ENCODE measurements around the gene CCDC85B.

GRCh38 chr11:65900899-65901180 is 10.4 kb downstream of the CCDC85B start:
- TF ChIP-seq, protein P1, sequence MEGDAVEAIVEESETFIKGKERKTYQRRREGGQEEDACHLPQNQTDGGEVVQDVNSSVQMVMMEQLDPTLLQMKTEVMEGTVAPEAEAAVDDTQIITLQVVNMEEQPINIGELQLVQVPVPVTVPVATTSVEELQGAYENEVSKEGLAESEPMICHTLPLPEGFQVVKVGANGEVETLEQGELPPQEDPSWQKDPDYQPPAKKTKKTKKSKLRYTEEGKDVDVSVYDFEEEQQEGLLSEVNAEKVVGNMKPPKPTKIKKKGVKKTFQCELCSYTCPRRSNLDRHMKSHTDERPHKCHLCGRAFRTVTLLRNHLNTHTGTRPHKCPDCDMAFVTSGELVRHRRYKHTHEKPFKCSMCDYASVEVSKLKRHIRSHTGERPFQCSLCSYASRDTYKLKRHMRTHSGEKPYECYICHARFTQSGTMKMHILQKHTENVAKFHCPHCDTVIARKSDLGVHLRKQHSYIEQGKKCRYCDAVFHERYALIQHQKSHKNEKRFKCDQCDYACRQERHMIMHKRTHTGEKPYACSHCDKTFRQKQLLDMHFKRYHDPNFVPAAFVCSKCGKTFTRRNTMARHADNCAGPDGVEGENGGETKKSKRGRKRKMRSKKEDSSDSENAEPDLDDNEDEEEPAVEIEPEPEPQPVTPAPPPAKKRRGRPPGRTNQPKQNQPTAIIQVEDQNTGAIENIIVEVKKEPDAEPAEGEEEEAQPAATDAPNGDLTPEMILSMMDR (IDR thresholded peaks at IDR 0.05) = no peak
- no peak for TF ChIP-seq POLR2AphosphoS5 (IDR thresholded peaks at IDR 0.05)
- TF ChIP-seq EP300 (IDR thresholded peaks at IDR 0.05) = no peak

Measured in esophagus muscularis mucosa (tissue), 4 donors.